Measurements from ENCODE around the gene GPR119. TPM values are rescaled to one million over a fixed set of nuclear protein-coding genes. Genes with fewer than 3 reads are reported as not detected.

The GPR119 gene
- total and polyA plus RNA-seq, 2 of the 8 experiments (the other 6 are each of a cell fraction or from before 2014, with no cell fraction given), result 0.11 TPM; not detected in 1

GRCh38 chrX:130336531-130336930 is 48.9 kb downstream of the GPR119 start:
- Histone ChIP-seq H3K9me3 (ENCODE audit: insufficient read depth in 2 of 2, low read depth in 1 of 2, low read length in 1 of 2) (no peaks in the 10 kb centered on the region), H3K4me2 (ENCODE audit: insufficient read depth in 1 of 2, low read depth in 2 of 2, low read length in 2 of 2) (no peak overlapping the region), H4K5ac (ENCODE audit: insufficient read length, low read depth, low read length) (no peak overlapping the region), H2BK120ac (replicated peaks; ENCODE audit: low read depth, low read length) (no peak overlapping the region), H3K56ac (replicated peaks; ENCODE audit: insufficient read length, low read depth, low read length) (no peak overlapping the region), H2AK5ac (ENCODE audit: low read depth, low read length) (no peak overlapping the region), H4K20me1 (replicated peaks in 1 of 2; ENCODE audit: control insufficient read depth in 1 of 2, insufficient read depth in 2 of 2, low read length in 2 of 2) (no peaks in the 10 kb centered on the region), H3K4me3 (ENCODE audit: extremely low read depth in 1 of 4, insufficient read depth in 2 of 4, low read depth in 3 of 4, low read length in 4 of 4) (no peak overlapping the region), H3K4ac (replicated peaks; ENCODE audit: insufficient read length, low read depth, low read length) (no peak overlapping the region), H3K4me1 (replicated peaks in 1 of 4; ENCODE audit: control insufficient read depth in 3 of 4, insufficient read depth in 4 of 4, low read length in 3 of 4) (no peaks in the 10 kb centered on the region), H2AFZ (ENCODE audit: low read length) (no peak overlapping the region), H4K8ac (ENCODE audit: extremely low read depth, insufficient read depth, low read length) (no peak overlapping the region), H2BK15ac (ENCODE audit: low read length) (no peak overlapping the region), H3K9ac (replicated peaks in 1 of 4; ENCODE audit: extremely low read depth in 1 of 4, low read depth in 3 of 4, low read length in 3 of 4) (no peak overlapping the region), H3K27ac (ENCODE audit: low read depth, low read length) (no peak overlapping the region), H2BK5ac (ENCODE audit: low read depth, low read length) (no peak overlapping the region), H3K18ac (ENCODE audit: extremely low read depth, low read length) (no peak overlapping the region), H3K36me3 (ENCODE audit: control insufficient read depth in 2 of 4, insufficient read depth in 4 of 4, low read length in 3 of 4) (no peaks in the 10 kb centered on the region), H3K23ac (ENCODE audit: insufficient read length) (no peak overlapping the region), H2BK20ac (ENCODE audit: low read length) (no peak overlapping the region), H3K14ac (ENCODE audit: insufficient read length) (no peak overlapping the region), H3K23me2 (ENCODE audit: low read depth, low read length) (no peaks in the 10 kb centered on the region), H4K91ac (replicated peaks; ENCODE audit: insufficient read length, low read length) (no peak overlapping the region), H3K79me1 (ENCODE audit: low read depth, low read length) (no peaks in the 10 kb centered on the region), H3K79me2 (ENCODE audit: control insufficient read depth in 1 of 2, insufficient read depth in 2 of 2, low read length in 2 of 2) (no peaks in the 10 kb centered on the region), H2BK12ac (ENCODE audit: low read depth, low read length) (no peak overlapping the region), H3K27me3 (replicated peaks in 1 of 4; ENCODE audit: control insufficient read depth in 3 of 4, extremely low read depth in 1 of 4, insufficient read depth in 3 of 4, low read length in 3 of 4) (no peaks in the 10 kb centered on the region)
- DNase-seq (ENCODE audit: low read depth in 1 of 2, low spot score in 2 of 2) (no peak), FAIRE-seq (no peak)
- WGBS, 2 experiments (ENCODE audit: extremely low coverage in 1 of 2, insufficient coverage in 1 of 2, insufficient read length in 1 of 2, insufficient replicate concordance in 2 of 2, low coverage in 1 of 2, low lambda C conversion rate in 2 of 2, missing lambda C conversion rate in 1 of 2), result 97% methylated on average over 4 of the region's 4 CpGs; no CpG with 5 or more reads in 1 of the 2 experiments
- POLR2A ChIA-PET (ENCODE audit: partially characterized antibody), result no interaction called here
- TF ChIP-seq RFX5 (IDR thresholded peaks at IDR 0.05; ENCODE audit: borderline replicate concordance, low read depth, low read length) (no peak), TCF12 (IDR thresholded peaks at IDR 0.05; ENCODE audit: low read depth, low read length) (no peak)
- CTCF ChIA-PET (ENCODE audit: partially characterized antibody), result no interaction called here

Other genes with a start within 250 kb of the GPR119 start
- 52.8 and 55.4 TPM in 2 replicates for gene AIFM1, start 219.8 kb downstream of the GPR119 start, total RNA-seq (2021; fragmentation: NEBNext Ultra II Directional; extraction: Animal tissue kit (Norgen Biotek cat#: 25700))
- 23.7 and 34.1 TPM in 2 replicates for gene AIFM1, start 219.8 kb downstream of the GPR119 start, polyA plus RNA-seq (2011; rRNA removed)
- gene RAB33A, start 213.7 kb downstream of the GPR119 start, total RNA-seq (2021; fragmentation: NEBNext Ultra II Directional; extraction: Animal tissue kit (Norgen Biotek cat#: 25700)), result 2.8 and 3.9 TPM in 2 replicates
- gene RAB33A, start 213.7 kb downstream of the GPR119 start, polyA plus RNA-seq (2011; rRNA removed), result 4.1 and 4.6 TPM in 2 replicates
- gene ZNF280C, start 116.8 kb downstream of the GPR119 start, total RNA-seq (2021; fragmentation: NEBNext Ultra II Directional; extraction: Animal tissue kit (Norgen Biotek cat#: 25700)), result 13.4 and 14.4 TPM in 2 replicates
- 5.6 and 8.4 TPM in 2 replicates for gene ZNF280C, start 116.8 kb downstream of the GPR119 start, polyA plus RNA-seq (2011; rRNA removed)
- 14.2 and 15.2 TPM in 2 replicates for gene SLC25A14, start 45.8 kb downstream of the GPR119 start, total RNA-seq (2021; fragmentation: NEBNext Ultra II Directional; extraction: Animal tissue kit (Norgen Biotek cat#: 25700))
- 4.6 and 9.3 TPM in 2 replicates for gene SLC25A14, start 45.8 kb downstream of the GPR119 start, polyA plus RNA-seq (2011; rRNA removed)
- 22.5 and 23.2 TPM in 2 replicates for gene RBMX2, start 16.3 kb upstream of the GPR119 start, total RNA-seq (2021; fragmentation: NEBNext Ultra II Directional; extraction: Animal tissue kit (Norgen Biotek cat#: 25700))
- gene RBMX2, start 16.3 kb upstream of the GPR119 start, polyA plus RNA-seq (2011; rRNA removed), result 6.7 and 10.8 TPM in 2 replicates